ENCODE data around the gene BLMH. TPM values are rescaled to one million over a fixed set of nuclear protein-coding genes. Genes with fewer than 3 reads are reported as not detected.
A peak's percentile ranks its signal among the peaks of the same experiment; 100 is the strongest.

BLMH gene
- total and polyA plus RNA-seq, 10 of the 15 experiments (the other 5 are each of a cell fraction or from before 2014, with no cell fraction given) = 16.1 to 63.9 (median 54.0) TPM

DNA sequence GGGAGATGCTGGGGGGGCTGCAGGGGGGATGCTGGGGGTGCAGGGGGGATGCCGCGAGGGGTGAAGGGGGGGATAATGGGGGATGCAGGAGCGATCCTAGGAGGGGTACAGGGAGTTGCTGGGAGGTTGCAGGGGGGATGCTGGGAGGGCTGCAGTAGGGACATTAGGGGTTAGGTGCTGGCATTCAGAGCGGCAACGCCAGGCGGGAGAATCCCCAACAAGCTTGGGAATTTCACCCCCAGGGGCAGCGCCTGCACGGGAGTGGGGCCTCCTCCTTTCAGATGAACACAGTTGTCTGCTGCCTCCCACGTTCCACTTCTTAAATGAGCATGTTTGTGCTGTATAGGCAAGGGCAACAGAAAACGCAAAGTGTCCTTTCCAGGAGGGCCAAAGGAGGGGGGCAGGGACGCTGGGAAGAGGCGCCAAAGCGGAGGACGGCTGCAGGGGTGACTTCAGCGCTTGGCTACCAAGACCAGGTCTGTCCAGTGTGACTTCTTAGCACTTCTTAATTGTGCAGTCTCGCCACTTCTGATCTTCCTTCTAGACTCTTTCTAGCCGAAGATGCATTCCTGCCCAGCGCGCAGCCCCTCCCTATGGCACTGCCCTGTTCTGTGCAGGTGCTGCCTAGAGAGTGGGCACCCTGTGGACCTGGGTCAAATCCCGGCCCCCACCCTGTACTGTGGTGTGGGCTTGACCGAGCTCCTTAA, 54.3 kb downstream of the BLMH start:
- no TSS peak for BruUV-seq (replicated peaks)
- Histone ChIP-seq H3K9me3 (replicated peaks; ENCODE audit: control insufficient read depth, insufficient read depth, low read length) (no peaks in the 10 kb centered on the region; the same call in 2 of the 3 replicates), H3K27me3 (replicated peaks in 1 of 2; ENCODE audit: control insufficient read depth in 2 of 2, insufficient read depth in 2 of 2, low read length in 1 of 2) (no peaks in the 10 kb centered on the region), H3K36me3 (ENCODE audit: control insufficient read depth in 2 of 2, insufficient read depth in 2 of 2, low read length in 1 of 2) (no peaks in the 10 kb centered on the region), H2AFZ (ENCODE audit: control insufficient read depth, low read depth, low read length) (peak overlapping the region; percentile 5; the same call in 1 of the 2 replicates), H4K20me1 (ENCODE audit: control insufficient read depth, insufficient read depth) (no peaks in the 10 kb centered on the region), H3K4me2 (ENCODE audit: control insufficient read depth, insufficient read depth) (peak overlapping the region; percentile 18; the same call in 1 of the 2 replicates), H3K4me3 (no peak overlapping the region), H3K79me2 (ENCODE audit: control insufficient read depth, insufficient read depth, low read length) (no peaks in the 10 kb centered on the region), H3K9ac (ENCODE audit: control insufficient read depth, insufficient read depth, low read length) (no peak overlapping the region), H3K4me1 (ENCODE audit: control insufficient read depth, insufficient read depth, low read length) (peaks cover 29% of the 10 kb centered on the region), H3K27ac (ENCODE audit: control insufficient read depth, insufficient read depth) (no peak overlapping the region)
- SMC1A ChIA-PET (ENCODE audit: uncharacterized antibody, unreplicated experiment) = interaction anchor here (0.7 to 4.5 kb wide), 14 partner anchors 22 to 141 kb away, joined by 3 to 69 read pairs (median 4); partner anchors contain the start of gene TMIGD1
- RAD21 ChIA-PET (ENCODE audit: unreplicated experiment) = interaction anchor here (0.6 to 3.3 kb wide), 13 partner anchors 9 to 144 kb away, joined by 3 to 52 read pairs (median 4); no protein-coding TSS in a partner anchor
- 40% methylated on average over 18 of the region's 21 CpGs for WGBS (ENCODE audit: insufficient coverage, insufficient replicate concordance, low lambda C conversion rate, missing lambda C conversion rate)
- no peak for TF ChIP-seq TBL1XR1 (IDR thresholded peaks at IDR 0.05; ENCODE audit: low read depth, low read length)
- TF ChIP-seq SMC3 (IDR thresholded peaks at IDR 0.05; ENCODE audit: borderline replicate concordance, low read length) = no peak
- no peak for TF ChIP-seq RCOR1 (conservative IDR thresholded peaks at IDR 0.05; ENCODE audit: low read depth, low read length)
- TF ChIP-seq YY1 (IDR thresholded peaks at IDR 0.05; ENCODE audit: low read depth, low read length) = no peak
- in situ Hi-C loops (cut with MboI) = loop anchor here (5.0 kb wide), 1 partner anchor 110 kb away; no protein-coding TSS in a partner anchor
- POLR2A ChIA-PET = interaction anchor here (1.2 kb wide), 1 partner anchor 111 kb away, joined by 4 read pairs; no protein-coding TSS in a partner anchor
- no peak for ATAC-seq
- CTCF ChIA-PET = interaction anchor here (0.6 to 5.6 kb wide), 20 partner anchors 11 to 774 kb away, joined by 3 to 127 read pairs (median 8); partner anchors contain the start of gene TMIGD1
- intact Hi-C loops (cut with micrococcal nuclease; ENCODE audit: unreplicated experiment) = loop anchor here (10.0 kb wide), 1 partner anchor 97 kb away; the partner anchor contains the start of gene TMIGD1
- no peak for FAIRE-seq
- DNase-seq (ENCODE audit: low read depth, low spot score) = no peak

DNA sequence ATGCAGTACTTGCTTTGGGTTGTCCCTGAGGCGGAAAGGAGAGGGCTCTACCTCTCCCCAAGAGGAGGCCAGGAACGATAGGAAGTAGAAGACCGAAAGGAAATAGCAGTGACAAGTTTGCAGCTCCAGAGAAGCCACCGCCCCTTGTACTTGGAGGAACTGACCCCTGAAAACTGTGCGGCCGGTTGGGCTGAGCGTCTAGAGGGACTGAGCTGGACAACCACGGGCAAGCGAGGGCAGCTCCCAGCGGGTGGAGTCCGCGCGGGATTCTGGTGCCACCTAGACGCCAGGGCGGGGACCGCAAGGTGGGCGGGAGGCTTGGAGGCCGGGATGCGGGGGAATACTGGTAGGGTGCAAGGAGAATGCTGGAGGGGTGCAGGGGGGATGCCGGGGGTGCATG, 55.0 kb downstream of the BLMH start:
- intact Hi-C loops (cut with micrococcal nuclease; ENCODE audit: unreplicated experiment) = loop anchor here (1.0 to 10.0 kb wide), 3 partner anchors 98 to 132 kb away; partner anchors contain the start of gene TMIGD1
- no peaks in the 10 kb centered on the region for H3K36me3 ChIP-seq (ENCODE audit: control insufficient read depth in 2 of 2, insufficient read depth in 2 of 2, low read length in 1 of 2)
- ATAC-seq = peak; percentile 75
- FAIRE-seq = no peak
- no peak overlapping the region for H3K4me3 ChIP-seq
- peak overlapping the region; percentile 61; the same call in 1 of the 2 replicates for H2AFZ ChIP-seq (ENCODE audit: control insufficient read depth, low read depth, low read length)
- POLR2A ChIA-PET = interaction anchor here (0.7 to 1.2 kb wide), 3 partner anchors 110 to 132 kb away, joined by 3 to 4 read pairs (median 4); no protein-coding TSS in a partner anchor
- H3K4me2 ChIP-seq (ENCODE audit: control insufficient read depth, insufficient read depth) = peak overlapping the region; percentile 94; the same call in 1 of the 2 replicates
- DNase-seq (ENCODE audit: low read depth, low spot score) = no peak
- RAD21 ChIA-PET (ENCODE audit: unreplicated experiment) = interaction anchor here (0.6 to 3.3 kb wide), 16 partner anchors 10 to 144 kb away, joined by 3 to 52 read pairs (median 4); no protein-coding TSS in a partner anchor
- 7% methylated on average over 16 of the region's 20 CpGs for WGBS (ENCODE audit: insufficient coverage, insufficient replicate concordance, low lambda C conversion rate, missing lambda C conversion rate)
- no peak overlapping the region for H3K27ac ChIP-seq (ENCODE audit: control insufficient read depth, insufficient read depth)
- H3K79me2 ChIP-seq (ENCODE audit: control insufficient read depth, insufficient read depth, low read length) = no peaks in the 10 kb centered on the region
- H3K9ac ChIP-seq (ENCODE audit: control insufficient read depth, insufficient read depth, low read length) = no peak overlapping the region; the same call in 1 of the 2 replicates
- no peaks in the 10 kb centered on the region; the same call in 2 of the 3 replicates for H3K9me3 ChIP-seq (replicated peaks; ENCODE audit: control insufficient read depth, insufficient read depth, low read length)
- CTCF ChIA-PET = interaction anchor here (0.5 to 5.6 kb wide), 24 partner anchors 11 to 1955 kb away, joined by 3 to 127 read pairs (median 8); partner anchors contain the start of gene TMIGD1
- SMC1A ChIA-PET (ENCODE audit: uncharacterized antibody, unreplicated experiment) = interaction anchor here (0.6 to 4.5 kb wide), 19 partner anchors 13 to 248 kb away, joined by 3 to 69 read pairs (median 4); partner anchors contain the start of gene TMIGD1
- H4K20me1 ChIP-seq (ENCODE audit: control insufficient read depth, insufficient read depth) = no peaks in the 10 kb centered on the region
- H3K4me1 ChIP-seq (ENCODE audit: control insufficient read depth, insufficient read depth, low read length) = peaks cover 29% of the 10 kb centered on the region
- no TSS peak for BruUV-seq (replicated peaks)
- H3K27me3 ChIP-seq (replicated peaks in 1 of 2; ENCODE audit: control insufficient read depth in 2 of 2, insufficient read depth in 2 of 2, low read length in 1 of 2) = no peaks in the 10 kb centered on the region
- in situ Hi-C loops (cut with MboI) = loop anchor here (5.0 kb wide), 1 partner anchor 109 kb away; no protein-coding TSS in a partner anchor
- TF ChIP-seq SMC3 (IDR thresholded peaks at IDR 0.05; ENCODE audit: borderline replicate concordance, low read length) (peak; percentile 57), RUNX3 (IDR thresholded peaks at IDR 0.05; ENCODE audit: low read length) (peak; percentile 52; the same call in 1 of the 2 replicates), BMI1 (IDR thresholded peaks at IDR 0.05; ENCODE audit: borderline replicate concordance) (no peak), CBFB (IDR thresholded peaks at IDR 0.05; ENCODE audit: low read depth) (no peak), TCF3 (IDR thresholded peaks at IDR 0.05; ENCODE audit: borderline replicate concordance, insufficient read depth, low read depth, low read length) (no peak), WRNIP1 (IDR thresholded peaks at IDR 0.05; ENCODE audit: borderline replicate concordance, low read depth, low read length) (no peak), IKZF2 (IDR thresholded peaks at IDR 0.05) (no peak)
- TF ChIP-seq, protein P1, sequence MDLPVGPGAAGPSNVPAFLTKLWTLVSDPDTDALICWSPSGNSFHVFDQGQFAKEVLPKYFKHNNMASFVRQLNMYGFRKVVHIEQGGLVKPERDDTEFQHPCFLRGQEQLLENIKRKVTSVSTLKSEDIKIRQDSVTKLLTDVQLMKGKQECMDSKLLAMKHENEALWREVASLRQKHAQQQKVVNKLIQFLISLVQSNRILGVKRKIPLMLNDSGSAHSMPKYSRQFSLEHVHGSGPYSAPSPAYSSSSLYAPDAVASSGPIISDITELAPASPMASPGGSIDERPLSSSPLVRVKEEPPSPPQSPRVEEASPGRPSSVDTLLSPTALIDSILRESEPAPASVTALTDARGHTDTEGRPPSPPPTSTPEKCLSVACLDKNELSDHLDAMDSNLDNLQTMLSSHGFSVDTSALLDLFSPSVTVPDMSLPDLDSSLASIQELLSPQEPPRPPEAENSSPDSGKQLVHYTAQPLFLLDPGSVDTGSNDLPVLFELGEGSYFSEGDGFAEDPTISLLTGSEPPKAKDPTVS (IDR thresholded peaks at IDR 0.05; ENCODE audit: low read depth, low read length) = no peak

Data from GM12878 (cell line).